ENCODE measurements around the gene MUC4. TPM values are rescaled to one million over a fixed set of nuclear protein-coding genes. Genes with fewer than 3 reads are reported as not detected.
A peak's percentile ranks its signal among the peaks of the same experiment; 100 is the strongest.
"Not testable (repeated sequence)": the region's sequence is repeated elsewhere in the genome, so short reads cannot be mapped to it uniquely, and the experiment has no call there.

The MUC4 gene
- total RNA-seq, 8 experiments from 2014 or later = 0.22 to 3.6 (median 0.76) TPM; not detected in 1

DNA sequence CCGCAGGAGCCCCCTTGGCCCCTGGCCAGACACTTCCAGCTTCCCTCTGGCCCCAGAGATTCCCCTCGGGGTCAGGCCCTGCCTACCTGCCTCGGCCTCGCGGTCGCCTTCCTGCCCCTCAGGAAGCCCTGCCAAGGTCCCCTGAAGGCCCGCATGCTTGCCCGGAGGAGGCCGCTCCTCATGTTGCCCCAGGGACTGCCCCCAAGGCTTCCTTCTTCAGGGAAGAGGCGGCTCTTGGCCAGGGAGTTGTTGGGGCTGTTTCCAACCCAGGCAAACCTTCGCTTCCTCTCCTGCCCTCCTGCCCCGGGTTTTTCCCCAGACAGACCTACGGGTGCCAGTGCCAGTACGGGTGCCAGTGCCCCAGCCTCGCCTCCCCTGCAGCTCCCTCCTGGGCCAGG is 13.5 kb upstream of the MUC4 start:
- 83% methylated on average over 1 of the region's 15 CpGs; no CpG with 5 or more reads in 9 of the 10 experiments for WGBS, 10 experiments
- in situ Hi-C loops (cut with MboI; ENCODE audit: low pct_unique_long_range_greater_than_20kb in 2 of 9, low sequenced_read_pairs in 9 of 9, unreplicated experiment in 9 of 9) = no loop called here
- Histone ChIP-seq H3K4me1 (replicated peaks in 1 of 2) (no peaks in the 10 kb centered on the region), H3K4me3 (no peak overlapping the region), H3K27ac (no peak overlapping the region)
- no peak for ATAC-seq (replicated peaks in 6 of 8)

GRCh38 chr3:195824425-195825190 is 12.9 kb upstream of the MUC4 start:
- H3K4me1 ChIP-seq (replicated peaks in 1 of 2); in situ Hi-C loops (cut with MboI; ENCODE audit: low pct_unique_long_range_greater_than_20kb in 2 of 9, low sequenced_read_pairs in 9 of 9, unreplicated experiment in 9 of 9); ATAC-seq (replicated peaks in 6 of 8); H3K4me3 ChIP-seq; H3K27ac ChIP-seq: not testable (repeated sequence)
- 76% methylated on average over 5 of the region's 13 CpGs; no CpG with 5 or more reads in 9 of the 10 experiments for WGBS, 10 experiments

DNA sequence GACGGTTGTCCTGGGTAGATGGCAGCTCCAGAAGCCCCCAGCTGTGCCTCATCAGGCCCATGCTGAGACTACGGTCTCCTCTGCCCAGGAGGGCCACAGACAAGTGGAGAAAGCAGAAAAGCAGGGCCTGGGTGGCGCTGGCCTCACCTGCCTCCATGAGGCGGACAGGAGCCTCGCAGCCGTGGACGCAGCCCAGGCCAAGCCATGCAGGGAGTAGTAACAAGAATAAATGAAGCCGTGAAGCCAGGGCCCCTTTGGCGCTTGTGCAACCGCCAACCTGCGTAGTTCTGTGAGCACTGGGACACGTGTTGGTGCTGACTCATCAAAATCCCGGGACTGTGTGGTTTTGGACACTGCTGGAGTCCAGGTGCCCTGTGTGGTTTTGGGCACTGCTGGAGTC is 12.3 kb upstream of the MUC4 start:
- in situ Hi-C loops (cut with MboI; ENCODE audit: low pct_unique_long_range_greater_than_20kb in 2 of 9, low sequenced_read_pairs in 9 of 9, unreplicated experiment in 9 of 9) = no loop called here
- ATAC-seq (replicated peaks in 6 of 8) = peak in 1 of 8 experiments; percentile 59
- Histone ChIP-seq H3K4me1 (replicated peaks in 1 of 2) (no peaks in the 10 kb centered on the region), H3K27ac (no peak overlapping the region), H3K4me3 (no peak overlapping the region)
- WGBS, 10 experiments = no CpG with 5 or more reads among the region's 13 CpGs

DNA sequence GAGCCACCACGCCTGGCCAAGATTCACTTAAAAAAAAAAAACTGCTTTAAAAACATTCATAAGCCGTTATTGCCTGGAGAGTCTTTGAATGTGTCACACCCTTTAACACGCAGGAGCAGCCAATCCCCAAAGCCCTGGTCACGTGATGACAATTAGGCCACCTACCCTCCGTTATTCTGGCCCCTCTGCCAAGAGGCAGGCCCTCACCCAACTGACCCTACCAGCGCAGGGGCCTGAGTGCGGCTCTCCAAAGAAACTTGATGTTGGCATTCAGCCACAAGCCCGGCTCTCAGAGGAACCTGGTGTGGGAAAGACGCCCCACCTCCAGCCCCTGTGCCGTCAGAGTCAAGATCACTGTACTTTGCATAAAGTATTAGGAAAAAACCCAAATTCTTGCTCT is 11.6 kb upstream of the MUC4 start:
- Histone ChIP-seq H3K4me1 (replicated peaks in 1 of 2) (no peaks in the 10 kb centered on the region), H3K4me3 (no peak overlapping the region), H3K27ac (no peak overlapping the region)
- ATAC-seq (replicated peaks in 6 of 8) = peak in 3 of 8 experiments; percentile 53 to 82 (median 63)
- in situ Hi-C loops (cut with MboI; ENCODE audit: low pct_unique_long_range_greater_than_20kb in 2 of 9, low sequenced_read_pairs in 9 of 9, unreplicated experiment in 9 of 9) = no loop called here
- 0 to 100% (median 50%) methylated on average over 1 to 10 of the region's 10 CpGs; no CpG with 5 or more reads in 2 of the 10 experiments for WGBS, 10 experiments

DNA sequence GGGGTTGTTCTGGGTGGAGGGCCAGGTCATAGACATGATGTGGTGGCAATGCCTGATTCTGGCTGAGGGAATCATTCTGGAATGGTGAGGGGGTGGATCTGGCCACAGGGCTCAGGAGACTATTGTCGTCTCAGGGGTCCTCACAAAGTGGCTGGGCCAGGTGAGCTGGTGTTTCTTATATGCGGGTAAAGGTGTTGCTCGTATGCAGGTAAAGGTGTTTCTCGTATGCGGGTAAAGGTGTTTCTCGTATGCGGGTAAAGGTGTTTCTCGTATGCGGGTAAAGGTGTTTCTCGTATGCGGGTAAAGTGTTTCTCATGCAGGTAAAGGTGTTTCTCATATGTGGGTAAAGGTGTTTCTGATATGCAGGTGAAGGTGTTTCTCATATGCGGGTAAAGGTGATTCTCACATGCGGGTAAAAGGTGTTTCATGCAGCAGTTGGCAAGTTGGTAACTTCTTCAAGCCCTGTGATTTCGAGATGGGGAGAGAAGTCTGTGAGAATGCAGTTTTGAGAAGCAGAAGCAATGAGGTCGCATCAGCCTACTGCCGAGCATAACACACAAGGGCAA is 10.5 kb upstream of the MUC4 start:
- WGBS, 10 experiments = 0 to 87% (median 80%) methylated on average over 1 to 14 of the region's 16 CpGs; no CpG with 5 or more reads in 1 of the 10 experiments

DNA sequence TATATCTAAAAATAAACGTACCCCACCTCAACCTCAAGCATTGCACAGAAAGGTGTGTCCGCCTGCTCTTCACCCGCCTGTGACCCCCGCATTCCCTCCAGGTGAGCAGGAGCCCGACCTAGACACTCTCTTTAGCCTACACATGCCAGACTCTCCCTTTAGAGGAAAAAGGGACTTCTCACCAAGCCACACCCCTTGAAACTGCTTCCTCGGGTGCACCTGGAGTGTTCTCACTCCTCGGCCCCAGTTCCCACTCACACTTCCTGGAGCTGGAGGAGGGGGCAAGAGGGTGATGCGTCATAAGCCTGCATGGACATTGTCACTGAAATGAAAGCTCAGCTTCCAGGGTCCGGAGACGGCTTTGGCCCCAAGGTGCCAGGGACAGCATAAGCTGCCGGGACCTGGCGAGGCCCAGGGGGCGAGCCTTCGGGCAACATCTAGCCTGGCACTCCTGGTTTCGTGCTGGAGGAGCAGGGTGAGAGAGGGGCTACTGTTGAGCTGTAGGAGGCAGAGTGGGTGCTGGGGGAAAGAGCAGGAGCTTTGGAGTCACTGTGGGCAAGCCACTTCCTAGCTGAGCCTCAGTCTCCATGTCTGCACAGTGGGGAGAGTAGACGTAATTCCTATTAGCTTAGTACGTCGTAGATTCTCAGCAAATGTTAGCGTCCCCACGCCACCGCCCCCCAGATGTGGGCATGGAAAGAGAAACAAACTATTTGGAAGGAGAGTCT is 9.8 kb upstream of the MUC4 start:
- no peak for ATAC-seq (replicated peaks in 6 of 8)
- Histone ChIP-seq H3K27ac (no peak overlapping the region), H3K4me1 (replicated peaks in 1 of 2) (no peaks in the 10 kb centered on the region), H3K4me3 (no peak overlapping the region)
- in situ Hi-C loops (cut with MboI; ENCODE audit: low pct_unique_long_range_greater_than_20kb in 2 of 9, low sequenced_read_pairs in 9 of 9, unreplicated experiment in 9 of 9) = no loop called here
- 10 to 100% (median 86%) methylated on average over 1 to 16 of the region's 21 CpGs; no CpG with 5 or more reads in 2 of the 10 experiments for WGBS, 10 experiments

More for the DNA sequence above, 10.5 kb upstream of the MUC4 start:
- in situ Hi-C loops (cut with MboI; ENCODE audit: low pct_unique_long_range_greater_than_20kb in 2 of 9, low sequenced_read_pairs in 9 of 9, unreplicated experiment in 9 of 9) = no loop called here
- H3K4me3 ChIP-seq = no peak overlapping the region
- no peak overlapping the region for H3K27ac ChIP-seq
- H3K4me1 ChIP-seq (replicated peaks in 1 of 2) = no peaks in the 10 kb centered on the region
- ATAC-seq (replicated peaks in 6 of 8) = no peak

DNA sequence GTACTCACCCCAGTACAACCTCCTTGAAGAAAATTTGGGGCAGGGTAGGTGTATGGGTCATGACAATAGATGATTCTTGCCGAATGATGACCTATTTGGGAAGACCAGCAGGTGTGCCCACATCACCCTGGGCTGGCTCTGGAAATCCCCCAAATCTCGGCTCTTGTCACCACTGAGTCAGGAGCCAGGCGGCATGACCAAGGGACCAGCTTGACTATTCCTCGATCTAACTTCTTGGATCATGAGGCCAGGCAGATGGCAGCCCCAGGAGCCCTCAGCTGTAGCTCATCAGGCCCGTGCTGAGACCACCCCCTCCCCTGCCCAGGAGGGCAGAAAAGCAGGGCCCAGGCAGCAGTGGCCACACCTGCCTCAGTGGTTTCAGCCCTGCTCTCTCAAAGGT is 9.2 kb upstream of the MUC4 start:
- in situ Hi-C loops (cut with MboI; ENCODE audit: low pct_unique_long_range_greater_than_20kb in 2 of 9, low sequenced_read_pairs in 9 of 9, unreplicated experiment in 9 of 9) = no loop called here
- H3K27ac ChIP-seq = no peak overlapping the region
- ATAC-seq (replicated peaks in 6 of 8) = no peak
- H3K4me1 ChIP-seq (replicated peaks in 1 of 2) = no peaks in the 10 kb centered on the region
- no peak overlapping the region for H3K4me3 ChIP-seq
- 0 to 95% (median 54%) methylated on average over 1 to 4 of the region's 5 CpGs; no CpG with 5 or more reads in 5 of the 10 experiments for WGBS, 10 experiments

DNA sequence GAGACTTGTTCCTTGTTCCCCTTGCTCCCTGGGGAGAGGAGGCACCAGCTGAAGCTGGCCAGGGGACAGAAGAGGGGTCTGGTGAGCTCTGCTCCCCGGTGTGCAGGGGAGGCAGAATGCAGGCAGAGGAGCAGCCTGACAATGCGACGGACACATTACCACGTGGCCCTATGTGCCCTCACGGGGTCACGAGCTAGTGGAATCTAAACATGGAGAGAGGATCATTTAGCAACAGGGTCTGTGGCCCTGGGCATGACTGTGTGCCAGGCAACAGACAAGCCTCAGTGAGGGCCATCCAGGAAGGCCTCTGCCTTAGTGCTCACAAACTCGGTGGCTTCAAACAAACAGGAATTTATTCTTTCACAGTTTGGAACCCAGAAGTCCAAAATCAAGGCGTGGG is 8.5 kb upstream of the MUC4 start:
- WGBS, 10 experiments = 33 to 86% (median 65%) methylated on average over 3 to 5 of the region's 8 CpGs; no CpG with 5 or more reads in 5 of the 10 experiments
- in situ Hi-C loops (cut with MboI; ENCODE audit: low pct_unique_long_range_greater_than_20kb in 2 of 9, low sequenced_read_pairs in 9 of 9, unreplicated experiment in 9 of 9) = no loop called here
- ATAC-seq (replicated peaks in 6 of 8) = no peak
- no peaks in the 10 kb centered on the region for H3K4me1 ChIP-seq (replicated peaks in 1 of 2)
- H3K4me3 ChIP-seq = no peak overlapping the region
- no peak overlapping the region for H3K27ac ChIP-seq

GRCh38 chr3:195818301-195818700 is 6.6 kb upstream of the MUC4 start:
- no peak overlapping the region for H3K4me3 ChIP-seq
- WGBS, 10 experiments = 33 to 92% (median 80%) methylated on average over 4 to 15 of the region's 21 CpGs; no CpG with 5 or more reads in 4 of the 10 experiments
- in situ Hi-C loops (cut with MboI; ENCODE audit: low pct_unique_long_range_greater_than_20kb in 2 of 9, low sequenced_read_pairs in 9 of 9, unreplicated experiment in 9 of 9) = no loop called here
- no peak overlapping the region for H3K27ac ChIP-seq
- ATAC-seq (replicated peaks in 6 of 8) = no peak
- H3K4me1 ChIP-seq (replicated peaks in 1 of 2) = no peaks in the 10 kb centered on the region

DNA sequence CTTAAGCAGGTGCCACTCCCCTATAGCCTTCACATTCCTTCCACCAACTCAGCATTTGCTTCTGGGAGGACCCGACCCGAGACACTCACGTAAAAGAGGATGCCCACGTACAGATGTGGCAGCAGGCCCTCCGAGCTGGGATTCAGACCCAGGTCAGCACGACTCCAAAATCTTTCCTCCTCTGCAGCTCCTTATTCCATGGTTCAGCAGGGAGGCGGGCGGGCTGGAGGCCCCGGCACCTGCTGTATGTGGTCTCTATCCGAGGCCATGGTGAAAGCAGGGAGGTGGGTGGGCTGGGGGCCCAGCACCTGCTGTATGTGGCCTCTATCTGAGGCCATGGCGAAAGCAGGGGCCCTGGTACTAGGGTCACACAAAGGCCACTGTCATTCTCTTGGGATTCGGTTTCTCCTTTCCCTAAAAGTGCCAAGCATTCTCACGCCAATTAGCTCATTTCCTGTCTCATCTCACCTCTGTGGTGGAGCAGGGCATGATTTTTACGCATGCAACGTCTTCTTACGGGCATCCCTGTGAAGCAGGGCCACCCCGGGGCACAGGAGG is 5.9 kb upstream of the MUC4 start:
- H3K4me3 ChIP-seq = no peak overlapping the region
- H3K4me1 ChIP-seq (replicated peaks in 1 of 2) = no peaks in the 10 kb centered on the region
- H3K27ac ChIP-seq = no peak overlapping the region
- in situ Hi-C loops (cut with MboI; ENCODE audit: low pct_unique_long_range_greater_than_20kb in 2 of 9, low sequenced_read_pairs in 9 of 9, unreplicated experiment in 9 of 9) = no loop called here
- no peak for ATAC-seq (replicated peaks in 6 of 8)
- WGBS, 10 experiments = 28 to 100% (median 70%) methylated on average over 1 to 8 of the region's 17 CpGs; no CpG with 5 or more reads in 4 of the 10 experiments

DNA sequence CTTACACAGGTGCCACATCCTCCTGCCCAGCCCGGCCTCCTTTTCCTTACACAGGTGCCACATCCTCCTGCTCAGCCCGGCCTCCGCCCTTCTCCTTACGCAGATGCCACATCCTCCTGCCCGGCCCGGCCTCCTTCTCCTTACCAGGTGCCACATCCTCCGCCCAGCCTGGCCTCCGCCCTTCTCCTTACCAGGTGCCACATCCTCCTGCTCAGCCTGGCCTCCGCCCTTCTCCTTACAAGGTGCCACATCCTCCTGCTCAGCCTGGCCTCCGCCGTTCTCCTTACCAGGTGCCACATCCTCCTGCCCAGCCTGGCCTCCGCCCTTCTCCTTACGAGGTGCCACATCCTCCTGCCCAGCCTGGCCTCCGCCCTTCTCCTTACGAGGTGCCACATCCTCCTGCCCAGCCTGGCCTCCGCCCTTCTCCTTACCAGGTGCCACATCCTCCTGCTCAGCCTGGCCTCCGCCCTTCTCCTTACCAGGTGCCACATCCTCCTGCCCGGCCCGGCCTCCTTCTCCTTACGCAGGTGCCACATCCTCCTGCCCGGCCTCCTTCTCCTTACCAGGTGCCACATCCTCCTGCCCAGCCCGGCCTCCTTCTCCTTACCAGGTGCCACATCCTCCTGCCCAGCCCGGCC is 4.7 kb upstream of the MUC4 start:
- ATAC-seq (replicated peaks in 6 of 8); in situ Hi-C loops (cut with MboI; ENCODE audit: low pct_unique_long_range_greater_than_20kb in 2 of 9, low sequenced_read_pairs in 9 of 9, unreplicated experiment in 9 of 9); H3K27ac ChIP-seq; H3K4me1 ChIP-seq (replicated peaks in 1 of 2); H3K4me3 ChIP-seq: not testable (repeated sequence)
- 73 to 100% (median 92%) methylated on average over 1 to 10 of the region's 23 CpGs; no CpG with 5 or more reads in 5 of the 10 experiments for WGBS, 10 experiments

DNA sequence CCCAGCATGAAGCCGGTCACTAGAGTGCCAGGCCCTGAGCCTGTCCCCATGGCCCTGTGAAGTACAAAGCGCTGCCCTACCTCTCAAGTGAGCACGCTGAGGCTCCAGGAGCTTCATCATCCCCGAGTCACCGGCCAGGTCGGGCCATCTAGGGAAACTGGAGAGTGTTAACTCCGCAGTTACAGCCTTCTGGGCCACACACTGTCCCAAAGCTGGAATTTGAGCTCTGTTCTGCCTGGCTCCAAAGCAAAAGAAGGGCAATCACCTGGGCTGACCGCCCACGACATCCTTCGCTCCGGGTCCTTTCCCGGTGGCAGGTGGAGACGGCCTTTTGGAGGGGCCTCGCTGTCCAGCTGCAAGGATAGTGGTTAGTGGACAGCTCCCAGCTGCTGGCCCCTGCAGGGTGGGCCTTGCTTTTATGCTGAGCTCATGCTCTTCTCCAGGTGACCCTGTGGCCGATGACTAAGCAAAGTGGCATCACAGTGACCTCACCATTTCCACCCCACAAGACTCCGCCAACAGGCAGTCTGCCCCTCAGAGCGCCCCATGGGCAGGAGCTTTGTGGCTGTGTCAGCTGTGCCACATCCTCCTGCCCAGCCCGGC is 3.5 kb upstream of the MUC4 start:
- no peak overlapping the region for H3K4me3 ChIP-seq
- peaks cover 0 to 5% of the 10 kb centered on the region in 2 donors for H3K4me1 ChIP-seq (replicated peaks in 1 of 2)
- H3K27ac ChIP-seq = no peak overlapping the region
- WGBS, 10 experiments = 77 to 95% (median 84%) methylated on average over 1 to 5 of the region's 18 CpGs; no CpG with 5 or more reads in 4 of the 10 experiments
- in situ Hi-C loops (cut with MboI; ENCODE audit: low pct_unique_long_range_greater_than_20kb in 2 of 9, low sequenced_read_pairs in 9 of 9, unreplicated experiment in 9 of 9) = no loop called here
- ATAC-seq (replicated peaks in 6 of 8) = peak in 5 of 8 experiments; percentile 46 to 94 (median 70)
